HG03066 (cell line): ENCODE data around the gene GPR173.

Experiments used
- ATAC-seq: cut with Tn5 transposase; IDR thresholded peaks from one replicate; pipeline ENCODE4 v1.9.1; 2021; ENCODE audit warnings: low read depth; ENCODE audit not compliant: unreplicated experiment

Gene GPR173, protein sequence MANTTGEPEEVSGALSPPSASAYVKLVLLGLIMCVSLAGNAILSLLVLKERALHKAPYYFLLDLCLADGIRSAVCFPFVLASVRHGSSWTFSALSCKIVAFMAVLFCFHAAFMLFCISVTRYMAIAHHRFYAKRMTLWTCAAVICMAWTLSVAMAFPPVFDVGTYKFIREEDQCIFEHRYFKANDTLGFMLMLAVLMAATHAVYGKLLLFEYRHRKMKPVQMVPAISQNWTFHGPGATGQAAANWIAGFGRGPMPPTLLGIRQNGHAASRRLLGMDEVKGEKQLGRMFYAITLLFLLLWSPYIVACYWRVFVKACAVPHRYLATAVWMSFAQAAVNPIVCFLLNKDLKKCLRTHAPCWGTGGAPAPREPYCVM

DNA sequence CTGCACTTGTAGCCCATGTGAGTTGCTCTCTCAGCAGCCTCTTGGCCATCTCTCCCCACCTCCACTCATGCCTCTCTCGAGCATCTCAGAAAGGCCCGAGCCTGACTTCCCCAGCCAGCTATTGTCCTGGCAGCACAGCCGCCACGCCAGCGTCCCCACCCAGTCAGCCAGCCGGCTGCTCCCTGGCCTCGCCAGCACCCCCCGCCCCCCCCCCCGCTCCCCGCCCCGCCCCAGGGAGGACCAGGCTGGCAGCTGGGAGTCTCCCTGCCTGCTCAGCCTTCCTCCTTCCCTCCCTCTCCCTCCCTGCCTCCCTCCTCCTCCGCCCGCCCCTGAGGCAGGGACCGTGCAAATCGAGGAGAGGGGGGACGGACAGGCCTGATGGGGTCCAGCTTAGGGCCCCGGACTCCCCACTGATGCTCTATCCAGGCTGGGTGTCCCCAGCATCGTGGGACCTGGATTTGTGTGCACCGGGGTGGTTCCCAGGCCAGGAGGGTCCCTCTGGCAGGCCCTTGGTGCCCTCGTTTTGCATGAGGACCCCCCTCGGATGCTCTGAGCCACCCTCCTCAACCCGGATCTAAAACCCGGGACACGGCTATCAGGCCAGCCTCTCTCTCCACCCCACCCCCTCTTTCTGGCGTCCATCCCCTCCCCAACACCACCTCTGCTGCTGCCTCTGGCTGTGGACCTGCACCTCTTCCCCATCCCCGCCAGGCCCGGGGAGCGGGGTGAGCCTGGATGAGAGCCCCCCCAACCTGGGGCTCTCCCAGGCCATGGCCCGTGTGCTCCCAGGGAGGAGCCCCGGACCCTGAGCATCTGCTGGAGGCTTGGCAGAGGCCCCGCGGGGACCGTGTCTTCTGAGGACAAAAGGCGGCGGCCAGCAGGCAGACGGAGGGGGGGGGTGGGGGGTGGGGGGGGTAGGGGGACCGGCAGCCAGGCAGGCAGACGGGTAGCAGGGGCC is at the start of gene GPR173:
Gene GPR173, plus strand, starts transcription at position 621 of the 958 bp plus-strand sequence. CDS start 27,833 bp downstream, outside the sequence.
- no peak for ATAC-seq

DNA sequence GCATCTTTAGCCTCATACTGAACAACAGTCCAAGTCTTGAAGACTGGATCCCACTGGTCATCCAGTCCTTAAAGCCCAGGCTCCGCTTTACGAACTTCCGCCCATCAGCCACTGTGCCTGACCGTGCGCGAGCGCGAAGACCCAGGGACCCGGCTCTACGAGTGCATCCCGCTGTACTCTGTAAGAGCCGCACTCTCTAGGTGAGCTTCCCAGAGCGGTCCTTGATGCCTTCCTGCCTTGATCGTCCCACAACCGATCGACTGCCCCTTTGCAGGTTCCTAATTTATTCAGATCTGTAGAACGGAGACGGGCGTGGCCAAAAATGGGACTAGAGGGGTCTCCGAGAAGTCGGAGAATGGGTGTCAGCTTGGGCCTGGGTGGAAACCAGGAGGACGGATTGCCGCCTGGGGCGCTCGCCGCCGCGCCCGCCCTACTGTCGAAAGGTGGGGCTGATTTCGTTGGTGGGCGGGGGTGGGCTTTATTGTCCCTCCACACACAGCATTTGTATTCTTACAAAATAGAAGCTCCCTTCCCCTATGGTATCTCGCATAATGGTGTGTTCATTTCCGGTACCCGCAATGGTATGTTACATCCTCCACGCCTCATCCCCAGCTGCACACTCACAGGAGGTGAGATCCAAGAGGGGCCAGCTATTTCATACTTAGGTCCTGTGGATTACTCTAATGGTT is 48.0 kb upstream of the GPR173 start:
- ATAC-seq, result no peak

- no peak for ATAC-seq
Observed at GRCh38 chrX:53001958-53002357, 46.6 kb upstream of the GPR173 start.

- no peak for ATAC-seq
Observed at GRCh38 chrX:53003111-53003510, 45.5 kb upstream of the GPR173 start.

DNA sequence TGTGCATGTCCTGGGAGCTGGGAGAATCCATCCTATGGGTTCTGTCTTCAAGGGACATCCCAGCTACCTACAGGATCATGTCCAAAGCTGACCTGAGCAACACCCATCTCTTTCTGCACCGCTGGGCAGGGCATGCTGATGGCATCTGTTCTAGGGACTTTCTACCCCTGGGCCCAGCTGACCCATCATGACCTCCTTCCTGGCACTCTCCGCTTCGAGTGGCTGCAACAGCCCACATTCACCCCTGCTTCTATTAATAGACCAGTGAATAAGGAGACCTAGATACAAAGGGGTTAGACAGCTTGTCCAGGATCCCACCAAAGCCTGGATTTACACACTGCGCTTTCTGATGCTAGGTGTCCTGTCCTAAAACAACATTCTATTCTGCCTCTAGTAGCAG is 44.6 kb upstream of the GPR173 start:
- ATAC-seq, result no peak

DNA sequence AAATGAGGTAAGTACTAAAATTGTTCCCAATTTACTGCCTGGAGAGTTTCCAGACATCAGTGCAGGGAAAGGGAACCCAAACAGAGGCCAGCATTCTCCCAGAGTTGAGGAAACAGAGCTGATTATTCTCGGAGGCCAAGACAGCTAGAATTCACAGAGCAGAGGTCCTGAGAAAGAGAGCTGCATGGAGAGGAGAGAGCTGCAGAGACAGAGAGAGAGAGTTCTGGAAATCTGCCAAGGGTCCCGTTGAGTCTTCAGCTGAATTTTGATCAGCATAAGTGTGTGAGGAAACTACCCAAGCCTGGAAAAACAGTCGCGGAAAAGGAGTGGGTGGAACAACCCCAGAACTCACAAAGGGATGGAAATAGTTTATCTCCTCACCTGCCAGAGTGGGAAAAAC is 43.8 kb upstream of the GPR173 start:
- ATAC-seq, result no peak

GRCh38 chrX:53005327-53005726 is 43.3 kb upstream of the GPR173 start:
- no peak for ATAC-seq

DNA sequence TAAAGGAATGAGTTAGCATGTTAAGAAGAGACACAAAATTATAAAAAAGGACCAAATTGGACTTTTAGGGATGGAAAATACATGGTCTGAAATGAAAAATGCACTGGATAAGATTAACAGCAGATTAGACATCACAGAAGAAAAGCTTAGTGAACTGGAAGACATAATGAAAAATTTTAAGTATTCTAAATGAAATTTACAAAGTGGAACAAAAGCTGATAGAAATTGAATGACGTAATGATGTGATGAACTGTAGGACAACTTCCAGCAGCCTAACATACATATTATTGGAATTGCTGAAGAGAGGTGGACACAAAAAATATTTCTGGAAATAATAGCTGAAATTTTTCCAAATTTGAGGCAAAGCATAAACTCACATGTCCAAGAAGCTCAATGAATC is 39.6 kb upstream of the GPR173 start:
- ATAC-seq, result no peak

DNA sequence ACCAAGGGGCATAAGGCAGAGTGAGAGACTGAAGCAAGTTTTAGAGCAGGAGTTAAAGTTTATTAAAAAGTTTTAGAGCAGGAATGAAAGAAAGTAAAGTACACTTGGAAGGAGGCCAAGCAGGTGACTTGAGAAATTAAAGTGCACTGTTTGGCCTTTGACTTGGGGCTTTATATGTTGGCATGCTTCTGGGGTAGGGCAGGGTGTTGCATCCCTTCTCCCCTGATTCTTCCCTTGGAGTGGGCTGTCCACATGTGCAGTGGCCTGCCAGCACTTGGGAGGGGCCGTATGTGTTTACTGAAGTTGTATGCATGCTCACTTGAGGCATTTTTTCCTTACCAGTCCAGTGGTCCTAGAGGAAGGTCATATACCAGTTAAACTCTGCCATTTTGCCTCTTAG is 35.3 kb upstream of the GPR173 start:
- ATAC-seq, result no peak

- ATAC-seq, result no peak
Observed at GRCh38 chrX:53018627-53019026, 30.0 kb upstream of the GPR173 start.

DNA sequence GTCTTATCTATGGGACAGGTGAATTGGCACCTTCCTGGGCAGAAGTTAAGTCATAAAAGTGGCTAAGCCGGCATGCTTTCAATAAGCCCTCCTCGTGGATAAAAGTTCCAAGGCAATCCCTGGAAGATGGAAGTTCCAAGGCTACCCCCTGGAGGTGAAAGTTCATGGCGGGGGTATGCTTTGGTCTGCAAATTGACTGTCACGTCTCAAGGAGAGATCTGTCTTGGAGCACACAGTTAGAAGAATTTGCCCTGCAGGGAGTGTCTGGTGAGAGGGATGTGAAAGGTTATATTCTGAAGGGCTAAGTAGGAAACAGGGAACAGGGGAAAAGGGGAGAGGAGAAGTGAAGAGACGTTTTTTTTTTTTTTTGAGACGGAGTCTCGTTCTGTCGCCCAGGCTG is 26.2 kb upstream of the GPR173 start:
- ATAC-seq, result no peak

- ATAC-seq, result no peak
Observed at GRCh38 chrX:53028678-53029077, 19.9 kb upstream of the GPR173 start.

DNA sequence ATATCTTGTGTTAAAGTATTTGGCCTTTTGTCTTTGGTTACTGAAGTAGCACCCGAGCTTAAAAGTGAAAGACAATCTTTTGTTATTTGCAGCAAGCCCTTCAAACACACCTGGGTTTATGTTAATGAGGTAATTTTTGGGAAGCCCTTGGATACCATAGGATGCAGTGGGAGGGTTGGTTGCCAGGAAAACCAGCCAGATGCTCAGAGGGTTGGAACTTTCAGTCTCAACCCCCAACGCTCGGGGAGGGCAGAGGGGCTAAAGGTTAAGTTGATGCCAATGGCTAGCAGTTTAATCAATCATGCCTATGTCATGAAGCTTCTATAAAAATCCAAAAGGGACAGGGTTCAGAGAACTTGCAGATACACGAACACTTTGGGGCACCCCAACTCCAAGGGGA is 17.2 kb upstream of the GPR173 start:
- no peak for ATAC-seq

DNA sequence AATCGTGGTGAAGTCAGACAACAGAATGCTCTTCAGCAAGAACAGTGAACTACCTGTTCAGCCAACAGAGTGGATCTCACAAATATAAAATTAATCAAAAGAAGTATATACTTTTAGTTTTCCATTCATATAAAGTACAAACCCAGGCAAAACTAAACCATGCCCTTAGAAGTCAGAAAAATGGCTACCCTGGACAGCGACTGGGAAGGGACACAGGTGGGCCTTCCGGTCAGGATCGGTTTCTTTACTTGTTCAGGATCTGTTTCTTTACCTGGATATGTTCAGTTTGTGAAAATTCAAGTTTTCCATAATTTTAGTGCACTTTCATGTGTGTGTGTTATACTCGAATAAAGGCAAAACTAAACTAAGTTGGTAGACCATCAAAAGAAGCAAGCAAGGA is 12.4 kb upstream of the GPR173 start:
- ATAC-seq, result no peak

- ATAC-seq, result no peak
Observed at GRCh38 chrX:53039236-53039635, 9.4 kb upstream of the GPR173 start.

- ATAC-seq, result no peak
Observed at GRCh38 chrX:53044995-53045394, 3.6 kb upstream of the GPR173 start.

- ATAC-seq, result no peak
Observed at GRCh38 chrX:53047228-53047627, 1.4 kb upstream of the GPR173 start.

DNA sequence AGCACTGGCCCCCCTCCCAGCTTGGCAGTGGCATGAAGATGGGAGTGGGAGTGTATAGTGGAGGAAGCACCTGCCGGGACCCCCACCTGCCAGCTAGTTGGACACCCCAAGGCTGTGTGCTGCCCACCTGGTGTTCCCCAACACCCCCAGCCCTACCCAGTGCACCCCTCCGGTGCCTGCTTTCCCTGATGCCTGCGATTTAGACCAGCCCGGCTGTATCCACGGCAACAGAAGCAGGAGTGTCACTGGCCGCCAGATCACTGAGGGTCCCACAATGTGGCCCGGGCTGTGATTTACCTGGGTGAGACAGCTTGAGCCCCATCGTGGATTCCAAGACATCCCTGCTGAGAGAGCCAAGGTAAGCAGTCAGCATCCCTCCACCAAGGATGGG is 533 bp downstream of the GPR173 start:
- no peak for ATAC-seq

DNA sequence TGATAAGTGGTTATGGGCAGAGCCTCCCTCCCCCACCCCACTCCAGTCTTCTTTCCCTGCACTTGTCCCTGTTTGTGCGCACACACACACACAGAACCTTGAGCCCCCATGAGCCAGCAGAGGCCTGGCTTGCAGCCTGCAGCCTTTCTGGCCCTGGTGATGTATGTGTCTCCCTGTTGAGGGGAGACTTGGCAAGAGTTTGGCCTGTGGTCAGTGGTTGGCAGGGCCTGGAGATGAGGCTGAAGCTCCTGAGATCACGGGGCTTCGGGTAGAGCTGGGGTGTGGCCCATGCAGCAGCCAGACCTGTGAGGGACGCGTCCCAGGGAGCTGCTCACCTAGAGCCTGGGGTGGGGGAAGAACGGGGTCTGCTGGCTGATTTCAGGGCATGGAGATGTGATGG is 2.3 kb downstream of the GPR173 start:
- no peak for ATAC-seq

- no peak for ATAC-seq
Observed at GRCh38 chrX:53055244-53055849, 6.8 kb downstream of the GPR173 start.

- no peak for ATAC-seq
Observed at GRCh38 chrX:53056292-53056691, 7.7 kb downstream of the GPR173 start.
